C1 segment of cervical spinal cord (tissue), 14 donors: ENCODE data around the gene NDST4.

ENCODE experiments used
- DNase-seq, 14 donors: peaks; one replicate each; lab custom pipeline; 2025; lab: John Stamatoyannopoulos, UW

NDST4 gene

GRCh38 chr4:115113506-115114106 is at the start of gene NDST4:
NDST4 (minus strand) TSS chr4:115113620; CDS start chr4:115077036, 36,584 bp downstream.
- DNase-seq: peak in 4 of 14 donors; percentile 1 to 30 (median 8)

GRCh38 chr4:115159141-115159540 is 45.7 kb upstream of the NDST4 start:
- no peak for DNase-seq

DNA sequence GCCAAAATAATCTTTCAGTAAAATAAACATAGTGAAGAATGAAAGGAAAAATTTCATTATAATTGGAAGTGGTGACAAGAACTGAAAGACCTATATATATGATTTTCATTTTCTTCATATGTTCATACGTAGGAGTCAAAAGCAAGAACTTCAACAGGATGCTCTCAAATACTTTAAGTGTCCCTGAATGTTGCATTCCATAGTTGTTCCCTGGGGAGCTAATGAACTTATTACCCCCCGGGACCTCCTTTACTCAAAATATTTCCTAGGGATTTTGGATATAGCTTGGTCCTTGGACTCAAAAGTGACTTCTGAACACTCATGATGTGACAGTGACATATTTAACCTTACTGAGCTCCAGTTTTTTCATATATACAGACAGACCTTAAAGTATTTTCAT is 44.9 kb upstream of the NDST4 start:
- DNase-seq: no peak

DNA sequence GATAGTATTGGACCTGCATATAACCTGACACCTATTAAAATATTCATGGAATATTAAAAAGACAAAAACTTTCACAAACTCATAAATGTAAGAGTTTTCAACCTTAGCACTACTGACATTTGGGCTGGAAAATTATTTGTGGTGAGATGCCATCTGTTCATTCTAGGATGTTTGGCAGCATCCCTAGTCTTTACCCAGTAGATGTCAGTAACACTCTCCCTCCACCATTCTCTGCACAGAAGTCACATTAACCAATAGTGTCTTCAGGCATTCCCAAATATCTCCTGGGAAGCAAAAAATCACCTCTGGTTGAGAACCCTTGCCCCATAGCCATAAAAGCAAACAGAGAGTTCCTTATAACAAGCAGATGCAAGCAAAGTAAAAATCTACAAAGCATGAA is 41.4 kb upstream of the NDST4 start:
- DNase-seq: peak in 1 of 14 donors; percentile 65

DNA sequence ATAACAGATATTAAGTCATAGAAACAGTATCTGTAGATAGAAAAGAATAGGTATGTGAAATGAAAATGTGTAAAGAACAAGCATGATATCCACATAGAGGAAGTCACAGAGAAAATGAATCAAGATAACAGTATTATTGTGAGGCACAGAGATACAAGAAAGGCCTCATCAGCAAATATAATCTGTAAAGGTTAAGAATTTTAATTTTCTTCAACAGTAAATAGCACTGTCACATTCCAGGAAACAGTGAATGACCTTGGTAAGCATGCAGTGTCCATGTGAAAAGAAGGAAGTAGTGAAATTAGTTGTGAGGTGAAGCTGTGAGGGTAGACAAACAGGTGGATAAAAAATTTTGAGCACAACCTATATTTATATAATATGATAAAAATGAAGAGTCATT is 39.5 kb upstream of the NDST4 start:
- DNase-seq: no peak

GRCh38 chr4:115152081-115152480 is 38.7 kb upstream of the NDST4 start:
- no peak for DNase-seq

- DNase-seq: no peak
Measured at GRCh38 chr4:115149106-115149505, 35.7 kb upstream of the NDST4 start.

GRCh38 chr4:115145393-115146160 is 32.2 kb upstream of the NDST4 start:
- DNase-seq: no peak

GRCh38 chr4:115128037-115128436 is 14.6 kb upstream of the NDST4 start:
- no peak for DNase-seq

DNA sequence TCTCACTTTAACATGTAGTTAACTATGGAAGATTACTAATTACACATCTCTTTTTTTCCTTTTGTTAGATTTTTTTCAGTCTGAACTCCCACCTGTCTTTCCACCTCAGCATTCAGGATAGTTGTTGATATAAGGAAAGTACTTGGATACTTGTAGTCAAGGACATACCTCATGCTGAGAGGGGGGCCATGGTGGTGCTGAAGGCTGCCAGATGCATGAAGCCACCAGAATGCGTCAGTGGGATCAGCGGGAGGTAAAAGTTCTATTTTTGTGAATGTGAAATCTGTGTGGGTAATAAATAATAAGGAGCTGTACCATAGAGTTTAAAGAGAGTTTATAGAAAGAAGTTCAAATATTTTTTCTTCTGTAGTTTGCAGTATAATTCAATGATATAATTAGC is 13.1 kb upstream of the NDST4 start:
- DNase-seq: no peak

- no peak for DNase-seq
Measured at GRCh38 chr4:115121351-115122043, 8.1 kb upstream of the NDST4 start.

DNA sequence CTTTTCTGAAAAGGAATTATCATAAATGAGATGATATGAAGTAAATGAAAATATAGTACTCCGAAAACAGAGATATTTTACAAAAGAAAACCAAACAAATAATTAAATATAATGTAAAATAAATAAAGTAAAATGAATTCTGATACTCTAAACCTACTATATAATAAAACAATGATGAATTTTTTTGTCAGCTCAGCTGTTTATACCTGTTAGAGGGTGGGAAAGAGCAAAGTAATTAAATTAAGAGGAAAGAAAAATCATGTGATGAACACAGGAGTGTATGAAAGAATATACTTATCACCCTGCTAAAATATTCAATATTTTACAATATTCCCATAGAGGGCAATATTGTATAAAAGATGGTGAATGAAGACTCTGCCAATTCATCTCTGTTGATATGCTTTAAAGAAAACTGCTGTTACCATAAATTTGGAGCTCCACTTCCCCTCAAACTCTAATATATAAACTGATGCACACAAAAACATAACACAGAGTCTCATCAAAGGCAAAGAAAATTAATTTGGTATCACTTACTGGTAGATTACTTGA is 6.5 kb upstream of the NDST4 start:
- DNase-seq: no peak

GRCh38 chr4:115117651-115118050 is 4.2 kb upstream of the NDST4 start:
- no peak for DNase-seq

DNA sequence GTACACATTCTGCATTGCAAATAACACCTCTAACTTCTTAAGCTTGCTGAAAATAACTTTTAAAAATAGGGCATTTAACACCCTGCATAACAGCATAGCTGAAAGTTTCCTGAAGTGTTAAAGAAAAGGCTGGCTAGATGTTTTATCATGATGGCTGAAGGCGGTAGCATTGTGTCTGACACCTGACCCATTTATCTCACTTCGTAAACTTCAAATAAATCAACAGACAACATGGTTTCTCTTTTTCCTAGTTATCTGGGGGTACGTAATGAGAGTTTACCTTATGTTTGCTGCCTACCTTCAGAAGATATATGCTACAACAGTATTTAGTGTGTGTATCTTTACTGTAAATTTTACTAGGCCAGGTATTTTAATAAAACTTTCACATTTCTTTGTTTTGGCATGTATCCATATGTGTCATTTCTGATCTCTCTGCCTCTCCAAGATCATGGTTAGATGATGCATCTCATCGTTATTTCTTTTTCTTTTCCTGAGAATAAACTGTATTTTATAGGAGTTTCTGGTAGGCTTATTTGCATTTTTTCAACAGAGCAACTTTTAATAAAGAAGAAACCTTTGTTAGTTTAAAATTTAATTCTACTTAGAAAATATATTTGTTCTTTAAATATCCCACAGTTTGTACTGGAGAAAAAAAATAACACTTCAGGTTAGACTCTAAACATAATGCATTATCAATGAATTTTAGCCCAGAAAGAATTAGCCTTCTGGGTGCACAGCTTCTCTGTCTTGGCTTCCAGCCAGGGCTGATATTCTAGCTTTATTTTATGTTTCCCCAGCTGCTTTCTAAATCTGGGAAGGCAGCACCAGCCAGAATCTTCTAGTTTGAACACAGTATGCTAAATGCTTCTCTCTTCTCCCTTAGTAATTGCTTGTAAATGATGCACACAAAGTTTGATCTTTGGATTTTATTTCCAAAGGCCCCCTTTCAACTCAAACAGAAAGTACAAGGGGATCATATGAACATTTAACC is 2.9 kb downstream of the NDST4 start:
- DNase-seq: no peak

- no peak for DNase-seq
Measured at GRCh38 chr4:115108850-115109249, 4.6 kb downstream of the NDST4 start.

GRCh38 chr4:115107411-115107810 is 6.0 kb downstream of the NDST4 start:
- no peak for DNase-seq

- DNase-seq: no peak
Measured at GRCh38 chr4:115101675-115102074, 11.7 kb downstream of the NDST4 start.

DNA sequence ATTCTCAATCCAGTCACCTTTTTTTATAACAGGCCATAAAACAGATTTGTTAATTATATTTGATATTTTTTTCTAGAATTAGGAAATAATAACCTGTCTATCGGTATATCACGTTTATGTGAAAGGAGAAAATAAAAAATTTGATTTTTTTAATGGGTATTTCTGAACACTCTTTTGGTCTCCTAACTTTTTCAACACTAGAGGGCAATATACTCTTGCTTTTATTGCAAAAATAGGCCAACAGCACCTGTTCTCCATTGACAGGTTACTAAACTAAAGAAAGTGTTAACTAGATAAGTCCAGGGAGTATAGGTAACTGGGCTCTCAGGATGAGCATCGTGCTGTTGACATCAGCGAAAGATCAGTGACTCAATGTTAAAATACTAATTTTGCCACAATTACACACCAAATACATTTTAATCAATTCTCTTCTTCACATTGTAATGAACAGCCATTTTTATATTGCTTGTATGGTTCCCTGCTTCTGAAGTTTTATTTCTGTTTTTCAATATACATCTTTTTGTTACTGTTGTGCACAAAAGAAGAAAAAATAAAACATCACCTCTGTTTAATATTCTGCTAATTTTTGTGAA is 22.8 kb downstream of the NDST4 start:
- DNase-seq: no peak

- no peak for DNase-seq
Measured at GRCh38 chr4:115082633-115083032, 30.8 kb downstream of the NDST4 start.

DNA sequence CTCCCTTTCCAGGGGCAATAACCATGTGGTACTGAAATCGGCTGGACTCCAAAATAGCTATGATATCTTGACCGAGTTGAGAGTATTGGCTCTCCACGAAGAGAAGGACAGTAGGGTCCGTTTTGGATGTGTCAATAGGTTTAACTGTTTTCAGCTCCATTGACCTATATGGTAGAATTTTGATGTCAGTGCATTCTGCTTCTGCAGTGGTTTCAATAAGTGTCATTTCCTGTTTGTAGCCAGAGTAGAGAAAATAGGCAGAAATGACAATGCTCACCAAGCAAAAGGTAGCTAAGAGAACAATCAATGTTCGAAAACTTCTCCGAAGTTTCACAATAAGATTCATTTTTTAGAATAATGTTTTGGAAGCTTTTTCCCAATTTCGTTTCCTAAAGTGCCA is 36.7 kb downstream of the NDST4 start:
- no peak for DNase-seq

GRCh38 chr4:115058533-115058932 is 54.9 kb downstream of the NDST4 start:
- DNase-seq: no peak
